ENCODE results near the gene ZFR.
"Not testable (repeated sequence)": the region's sequence is repeated elsewhere in the genome, so short reads cannot be mapped to it uniquely, and the experiment has no call there.

Gene ZFR

GRCh38 chr5:32378966-32379365 is 65.6 kb downstream of the ZFR start:
- no peaks in the 10 kb centered on the region for H3K79me2 ChIP-seq (ENCODE audit: low read length)
- no peaks in the 10 kb centered on the region for H3K4me1 ChIP-seq (ENCODE audit: low read length)
- no peak overlapping the region for H2AFZ ChIP-seq (ENCODE audit: low read depth, low read length)
- H3K27me3 ChIP-seq (ENCODE audit: low read depth, low read length), result no peaks in the 10 kb centered on the region
- TF ChIP-seq CTCF (IDR thresholded peaks at IDR 0.05; ENCODE audit: low read depth, low read length) (no peak), EZH2phosphoT487 (IDR thresholded peaks at IDR 0.05; ENCODE audit: low read depth) (no peak)
- no peak overlapping the region for H3K27ac ChIP-seq (ENCODE audit: low read length)
- no peak overlapping the region for H3K9ac ChIP-seq (ENCODE audit: low read length)
- H3K4me3 ChIP-seq (ENCODE audit: low read length), result no peak overlapping the region
- H3K36me3 ChIP-seq (replicated peaks; ENCODE audit: low read depth, low read length), result peaks cover 10% of the 10 kb centered on the region
- H4K20me1 ChIP-seq (ENCODE audit: insufficient read depth, low read length), result no peaks in the 10 kb centered on the region
- H3K4me2 ChIP-seq (ENCODE audit: low read length), result no peak overlapping the region
- H3K9me3 ChIP-seq (ENCODE audit: insufficient read depth, low read length), result no peaks in the 10 kb centered on the region

GRCh38 chr5:32369542-32370155 is 74.9 kb downstream of the ZFR start:
- Histone ChIP-seq H4K20me1 (ENCODE audit: insufficient read depth, low read length) (no peaks in the 10 kb centered on the region), H3K9me3 (ENCODE audit: insufficient read depth, low read length) (no peaks in the 10 kb centered on the region), H3K27ac (ENCODE audit: low read length) (no peak overlapping the region)

GRCh38 chr5:32369032-32369431 is 75.5 kb downstream of the ZFR start:
- TF ChIP-seq CTCF (IDR thresholded peaks at IDR 0.05; ENCODE audit: low read depth, low read length), result no peak
- TF ChIP-seq EZH2phosphoT487 (IDR thresholded peaks at IDR 0.05; ENCODE audit: low read depth), result no peak
- H3K27me3 ChIP-seq (ENCODE audit: low read depth, low read length), result no peaks in the 10 kb centered on the region
- no peak overlapping the region for H3K4me2 ChIP-seq (ENCODE audit: low read length)
- H3K27ac ChIP-seq (ENCODE audit: low read length), result no peak overlapping the region
- H4K20me1 ChIP-seq (ENCODE audit: insufficient read depth, low read length), result no peaks in the 10 kb centered on the region
- H2AFZ ChIP-seq (ENCODE audit: low read depth, low read length), result no peak overlapping the region
- H3K4me3 ChIP-seq (ENCODE audit: low read length), result no peak overlapping the region
- H3K9me3 ChIP-seq (ENCODE audit: insufficient read depth, low read length), result no peaks in the 10 kb centered on the region
- no peaks in the 10 kb centered on the region for H3K4me1 ChIP-seq (ENCODE audit: low read length)
- H3K79me2 ChIP-seq (ENCODE audit: low read length), result no peaks in the 10 kb centered on the region
- H3K9ac ChIP-seq (ENCODE audit: low read length), result no peak overlapping the region
- H3K36me3 ChIP-seq (replicated peaks; ENCODE audit: low read depth, low read length), result peaks cover 13% of the 10 kb centered on the region

More at GRCh38 chr5:32369542-32370155, 74.9 kb downstream of the ZFR start:
- H3K4me3 ChIP-seq (ENCODE audit: low read length), result no peak overlapping the region
- no peak overlapping the region for H3K4me2 ChIP-seq (ENCODE audit: low read length)
- no peaks in the 10 kb centered on the region for H3K27me3 ChIP-seq (ENCODE audit: low read depth, low read length)
- H3K9ac ChIP-seq (ENCODE audit: low read length), result no peak overlapping the region
- H3K4me1 ChIP-seq (ENCODE audit: low read length), result no peaks in the 10 kb centered on the region
- TF ChIP-seq EZH2phosphoT487 (IDR thresholded peaks at IDR 0.05; ENCODE audit: low read depth), result no peak
- TF ChIP-seq CTCF (IDR thresholded peaks at IDR 0.05; ENCODE audit: low read depth, low read length), result no peak
- H2AFZ ChIP-seq (ENCODE audit: low read depth, low read length), result no peak overlapping the region
- peaks cover 13% of the 10 kb centered on the region for H3K36me3 ChIP-seq (replicated peaks; ENCODE audit: low read depth, low read length)
- H3K79me2 ChIP-seq (ENCODE audit: low read length), result no peaks in the 10 kb centered on the region

GRCh38 chr5:32367271-32367670 is 77.3 kb downstream of the ZFR start:
- H3K4me3 ChIP-seq (ENCODE audit: low read length); H3K4me2 ChIP-seq (ENCODE audit: low read length); H3K79me2 ChIP-seq (ENCODE audit: low read length); H3K27me3 ChIP-seq (ENCODE audit: low read depth, low read length); H3K4me1 ChIP-seq (ENCODE audit: low read length); H3K27ac ChIP-seq (ENCODE audit: low read length); H2AFZ ChIP-seq (ENCODE audit: low read depth, low read length); H3K9me3 ChIP-seq (ENCODE audit: insufficient read depth, low read length); H4K20me1 ChIP-seq (ENCODE audit: insufficient read depth, low read length); H3K9ac ChIP-seq (ENCODE audit: low read length): not testable (repeated sequence)
- H3K36me3 ChIP-seq (replicated peaks; ENCODE audit: low read depth, low read length), result peaks cover 21% of the 10 kb centered on the region

All from OCI-LY3 (cell line).